ENCODE data around the gene JAZF1. TPM values are rescaled to one million over a fixed set of nuclear protein-coding genes. Genes with fewer than 3 reads are reported as not detected.

JAZF1 gene
- total RNA-seq, 1 experiment from 2014 or later = 9.1 TPM

DNA sequence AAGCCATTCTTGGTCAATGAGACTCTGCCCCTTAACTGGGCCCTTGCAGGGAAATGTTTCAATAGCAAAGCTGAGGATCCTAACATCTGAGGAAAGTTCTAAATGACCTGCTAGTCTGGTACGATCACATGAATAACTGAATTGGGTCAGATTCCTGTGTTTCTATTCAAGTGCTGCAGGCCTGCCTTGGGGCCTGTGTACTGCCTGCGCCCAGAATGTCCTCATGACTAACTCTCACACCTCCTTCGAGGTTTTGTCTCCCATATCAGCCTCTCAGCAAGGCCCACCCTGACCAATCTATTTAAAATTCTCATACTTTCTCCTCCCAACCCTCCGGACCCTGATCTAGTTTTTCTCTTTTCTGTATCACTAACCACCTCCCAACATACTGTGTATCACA is 4.4 kb downstream of the JAZF1 start:
- no peak overlapping the region; a peak in 2 of 7 replicates for H3K27ac Mint-ChIP-seq
- H3K4ac ChIP-seq (ENCODE audit: low read depth, low read length) = no peak overlapping the region
- H3K27me3 Mint-ChIP-seq (ENCODE audit: low read depth) = peaks cover 5% of the 10 kb centered on the region
- H2BK120ac ChIP-seq (ENCODE audit: low read depth, low read length, poor library complexity, severe bottlenecking) = no peak overlapping the region
- no peak overlapping the region for H2BK12ac ChIP-seq (ENCODE audit: insufficient read length, low read depth, low read length)
- no peak for TF ChIP-seq CTCF (conservative IDR thresholded peaks at IDR 0.05)
- H2BK20ac ChIP-seq (ENCODE audit: low read depth, low read length, poor library complexity, severe bottlenecking) = no peak overlapping the region
- H3K79me2 ChIP-seq (ENCODE audit: insufficient read depth, low read length) = peaks cover 10% of the 10 kb centered on the region; the same call in 1 of the 2 replicates
- peaks cover 28 to 49% of the 10 kb centered on the region in 2 experiments for H3K4me1 Mint-ChIP-seq
- H3K4me1 ChIP-seq (ENCODE audit: insufficient read depth, low read length) = peaks cover 21% of the 10 kb centered on the region
- H3K14ac ChIP-seq (ENCODE audit: insufficient read depth, low read length) = no peak overlapping the region
- H3K23ac ChIP-seq (ENCODE audit: insufficient read length, low read depth, low read length) = no peak overlapping the region
- no peak overlapping the region for H3K56ac ChIP-seq (ENCODE audit: insufficient read length, low read depth, low read length)
- no peak overlapping the region for H3K4me2 ChIP-seq (ENCODE audit: insufficient read depth, insufficient read length, low read length)
- H3K18ac ChIP-seq (ENCODE audit: insufficient read length, low read depth, low read length) = no peak overlapping the region
- no peaks in the 10 kb centered on the region for H3K27me3 ChIP-seq (ENCODE audit: insufficient read depth, low read length)
- no peak overlapping the region for H3K9ac ChIP-seq (ENCODE audit: extremely low read depth, insufficient read length, low read length)
- no peak overlapping the region for H3K27ac ChIP-seq (ENCODE audit: insufficient read length, low read depth, low read length)
- no peaks in the 10 kb centered on the region for H4K20me1 ChIP-seq (ENCODE audit: control insufficient read depth, insufficient read depth, insufficient read length)
- no peak for DNase-seq
- peaks cover 9% of the 10 kb centered on the region for H3K23me2 ChIP-seq (ENCODE audit: insufficient read length, low read depth, low read length, poor library complexity, severe bottlenecking)
- H3K4me3 Mint-ChIP-seq = no peak overlapping the region
- WGBS (ENCODE audit: extremely low coverage, insufficient read length, low lambda C conversion rate) = no CpG with 5 or more reads among the region's 4 CpGs
- H4K5ac ChIP-seq (ENCODE audit: insufficient read length, low read depth, low read length) = no peak overlapping the region
- no peak overlapping the region for H3T11ph ChIP-seq (ENCODE audit: low read length)
- H3K79me1 ChIP-seq (ENCODE audit: insufficient read depth, low read depth, low read length, poor library complexity, severe bottlenecking) = no peaks in the 10 kb centered on the region
- H3K9me3 ChIP-seq (ENCODE audit: control insufficient read depth, low read depth, low read length) = no peaks in the 10 kb centered on the region
- H3K36me3 Mint-ChIP-seq (ENCODE audit: insufficient read depth in 1 of 3, low read depth in 3 of 3) = peaks cover 0 to 2% (median 0%) of the 10 kb centered on the region in 3 experiments; a peak in 1 of 7 replicates
- H4K8ac ChIP-seq (replicated peaks; ENCODE audit: insufficient read length, low read depth, low read length) = no peak overlapping the region
- H2AFZ ChIP-seq (ENCODE audit: low read length) = no peak overlapping the region
- H4K91ac ChIP-seq (ENCODE audit: insufficient read length, low read depth, low read length) = no peak overlapping the region
- no peak overlapping the region for H2AK5ac ChIP-seq (ENCODE audit: insufficient read length, low read length)
- H2BK5ac ChIP-seq (ENCODE audit: insufficient read length, low read length) = no peak overlapping the region
- no peak overlapping the region for H2BK15ac ChIP-seq (ENCODE audit: low read depth, low read length)
- peaks cover 0 to 2% of the 10 kb centered on the region in 2 experiments; a peak in 1 of 5 replicates for H3K9me3 Mint-ChIP-seq
